OCI-LY7 (cell line): ENCODE measurements around the gene EDC3. TPM values are rescaled to one million over a fixed set of nuclear protein-coding genes. Genes with fewer than 3 reads are reported as not detected.

Experiments used
- BruUV-seq: library from RNA; stranded (reverse); fragments of 400-500 nt; replicated peaks from 2 replicates; lab custom pipeline; 2021; lab: Mats Ljungman, UMichigan
- CTCF ChIA-PET: fragments of 300-600 bp; sonication (Branson Sonifier 250); formaldehyde crosslinking; loops from one replicate; lab custom pipeline; 2022; ENCODE audit warnings: antibody characterized with exemption; ENCODE audit not compliant: unreplicated experiment; lab: Charles Lee
- POLR2A ChIA-PET: fragments of 300-600 bp; sonication (Branson Sonifier 250); formaldehyde crosslinking; loops from one replicate; lab custom pipeline; 2022; ENCODE audit warnings: antibody characterized with exemption; lab: Charles Lee
- DNase-seq: peaks from one replicate; pipeline ENCODE4 v3.0.0-alpha.2; 2015; ENCODE audit warnings: low spot score
- H2AFZ ChIP-seq: fragments of 200-600 bp; sonication (generic), shearing (Covaris generic); 2 replicates; pipeline ENCODE4 v1.6.1; 2014; ENCODE audit warnings: mild to moderate bottlenecking, antibody characterized with exemption, low read length, moderate library complexity
- H3K27ac ChIP-seq: fragments of 200-600 bp; sonication (generic); 2 replicates; pipeline ENCODE4 v1.5.1; 2014; ENCODE audit warnings: mixed run types, low read depth, mild to moderate bottlenecking, moderate library complexity, low read length, inconsistent platforms; ENCODE audit not compliant: poor library complexity, severe bottlenecking
- H3K36me3 ChIP-seq: fragments of 200-600 bp; sonication (generic); 2 replicates; pipeline ENCODE4 v1.6.1; 2014; ENCODE audit warnings: mild to moderate bottlenecking, antibody characterized with exemption, low read length, moderate library complexity, mixed read lengths; ENCODE audit not compliant: insufficient read depth
- H3K4me1 ChIP-seq: fragments of 200-600 bp; sonication (generic); 2 replicates; pipeline ENCODE4 v1.5.1; 2014; ENCODE audit warnings: mild to moderate bottlenecking, low read length; ENCODE audit not compliant: insufficient read depth, poor library complexity, severe bottlenecking
- H3K4me2 ChIP-seq: fragments of 200-600 bp; sonication (generic); 2 replicates; pipeline ENCODE4 v1.6.1; 2014; ENCODE audit warnings: mild to moderate bottlenecking, low read length
- H3K4me3 ChIP-seq: fragments of 200-600 bp; sonication (generic); 2 replicates; pipeline ENCODE4 v1.5.1; 2014; ENCODE audit warnings: mild to moderate bottlenecking, low read depth, low read length; ENCODE audit not compliant: poor library complexity, severe bottlenecking
- H3K79me2 ChIP-seq: fragments of 200-600 bp; sonication (generic); 2 replicates; pipeline ENCODE4 v1.6.1; 2016; ENCODE audit warnings: low read depth, mild to moderate bottlenecking, low read length, moderate library complexity, mixed read lengths; ENCODE audit not compliant: insufficient read depth
- H3K9me2 ChIP-seq: fragments of 200-600 bp; sonication (generic); 2 replicates; pipeline ENCODE4 v1.6.1; 2016; ENCODE audit warnings: mild to moderate bottlenecking, low read length, mixed read lengths; ENCODE audit not compliant: insufficient read depth
- H3K9me3 ChIP-seq: fragments of 200-600 bp; sonication (generic); 2 replicates; pipeline ENCODE4 v1.6.1; 2014; ENCODE audit warnings: mild to moderate bottlenecking, mixed run types, low read length, mixed read lengths
- H4K20me1 ChIP-seq: fragments of 200-600 bp; sonication (generic); 2 replicates; pipeline ENCODE4 v1.6.1; 2014; ENCODE audit warnings: mild to moderate bottlenecking, antibody characterized with exemption, low read length, moderate library complexity, mixed read lengths; ENCODE audit not compliant: insufficient read depth
- CTCF ChIP-seq: fragments of 200-600 bp; sonication (generic); conservative IDR thresholded peaks from 2 replicates; pipeline ENCODE4 v1.5.1; 2014; ENCODE audit warnings: mild to moderate bottlenecking, antibody characterized with exemption, low read length, moderate library complexity, mixed read lengths
- EZH2phosphoT487 ChIP-seq: fragments of 200-600 bp; sonication (generic); IDR thresholded peaks from 2 replicates; pipeline ENCODE4 v1.6.1; 2018; ENCODE audit warnings: low read depth, borderline replicate concordance, mild to moderate bottlenecking, mixed run types, antibody characterized with exemption, low read length, moderate library complexity, mixed read lengths
- intact Hi-C: fragments of 100-400 bp; cut with micrococcal nuclease; formaldehyde crosslinking; loops from one replicate; pipeline ENCODE4 v1.10.0; 2022; ENCODE audit not compliant: unreplicated experiment
- total RNA-seq, 2 experiments: library from RNA; depleted of rRNA in 1 of 2; stranded (reverse); fragments of >200 nt in 1 of 2; shearing (Covaris generic) in 1 of 2; gene quantifications; 2 replicates each; pipeline ENCODE4 v1.2.3, GENCODE V29; 2014 to 2022

The EDC3 gene
- total RNA-seq, 2 experiments from 2014 or later, result 13.4 to 51.4 TPM

DNA sequence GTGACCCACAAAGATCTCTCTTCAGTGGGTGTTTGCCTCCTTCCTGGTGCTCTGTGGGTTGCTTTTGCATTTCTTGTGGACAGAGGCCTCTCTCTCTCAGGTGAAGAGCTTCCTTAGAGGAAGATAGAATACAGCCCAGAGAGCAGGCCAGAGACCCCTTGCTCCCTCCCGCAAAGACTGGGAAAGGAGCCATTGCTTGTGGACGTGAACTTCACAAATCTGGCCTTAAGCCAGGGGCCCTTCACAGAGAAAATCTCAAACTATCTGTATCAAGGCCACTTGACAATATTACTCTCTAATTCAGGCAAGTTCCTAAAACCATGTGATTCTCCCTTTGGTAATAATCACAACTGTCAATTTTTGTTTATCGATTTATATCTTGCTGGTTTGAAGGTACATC lies 110.6 kb downstream of the EDC3 start:
- Histone ChIP-seq H3K36me3 (no peaks in the 10 kb centered on the region), H3K4me3 (no peak overlapping the region), H3K9me2 (no peaks in the 10 kb centered on the region), H3K9me3 (no peaks in the 10 kb centered on the region), H3K4me1 (peaks cover 6% of the 10 kb centered on the region), H3K79me2 (no peaks in the 10 kb centered on the region), H3K27ac (no peak overlapping the region), H3K4me2 (no peak overlapping the region), H2AFZ (no peak overlapping the region), H4K20me1 (no peaks in the 10 kb centered on the region; the same call in 1 of the 2 replicates)
- CTCF ChIA-PET, result no interaction called here
- POLR2A ChIA-PET, result no interaction called here
- intact Hi-C loops, result no loop called here
- no TSS peak for BruUV-seq
- TF ChIP-seq EZH2phosphoT487 (no peak), CTCF (no peak)
- DNase-seq, result no peak

DNA sequence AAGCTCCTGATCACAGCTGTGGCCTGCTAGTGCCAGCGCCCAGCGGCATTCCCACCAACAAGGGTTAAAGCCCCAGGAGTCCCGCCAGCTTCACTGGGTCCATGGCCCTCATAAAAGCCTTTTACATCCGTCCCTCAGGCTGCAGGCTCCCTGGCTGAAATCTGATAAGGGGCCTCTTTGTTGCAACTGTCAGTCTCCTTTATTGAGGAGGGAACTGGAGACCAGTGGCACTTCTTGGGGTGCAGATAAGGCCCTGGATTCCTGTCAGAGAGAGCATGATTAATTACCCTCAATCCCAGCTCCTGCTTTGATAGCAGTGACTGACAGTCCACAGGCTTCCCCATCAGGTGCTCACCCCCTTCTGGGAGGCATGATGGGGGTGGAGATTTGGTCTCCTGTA lies 111.0 kb downstream of the EDC3 start:
- DNase-seq, result no peak
- no peaks in the 10 kb centered on the region for H3K36me3 ChIP-seq
- H4K20me1 ChIP-seq, result no peaks in the 10 kb centered on the region; the same call in 1 of the 2 replicates
- no peaks in the 10 kb centered on the region for H3K9me2 ChIP-seq
- TF ChIP-seq EZH2phosphoT487 (no peak), CTCF (no peak)
- H3K79me2 ChIP-seq, result no peaks in the 10 kb centered on the region
- H3K9me3 ChIP-seq, result no peaks in the 10 kb centered on the region
- ChIA-PET POLR2A (no interaction called here), CTCF (no interaction called here)
- no TSS peak for BruUV-seq
- H3K4me3 ChIP-seq, result no peak overlapping the region
- no peak overlapping the region for H3K27ac ChIP-seq
- peaks cover 6% of the 10 kb centered on the region for H3K4me1 ChIP-seq
- H3K4me2 ChIP-seq, result no peak overlapping the region
- intact Hi-C loops, result no loop called here
- no peak overlapping the region for H2AFZ ChIP-seq

DNA sequence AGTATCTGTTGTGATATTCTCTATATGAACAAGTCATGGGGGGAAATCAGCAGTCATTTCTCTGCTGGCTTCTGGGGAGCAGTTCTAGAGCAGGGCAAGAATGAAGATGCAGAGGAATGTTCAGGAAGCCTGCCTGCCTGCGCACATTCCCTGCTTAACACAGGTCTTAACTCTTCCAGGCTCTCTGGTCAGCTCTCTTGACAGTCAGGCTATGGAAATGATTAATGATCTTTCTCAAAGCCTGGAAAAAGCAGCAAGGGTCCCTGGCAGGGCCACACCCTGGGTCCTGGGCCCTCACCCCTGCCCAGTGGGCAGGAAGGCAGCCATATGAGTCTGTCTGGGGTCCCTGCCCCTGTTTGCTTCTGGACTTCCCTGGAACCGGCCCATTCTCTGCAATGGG lies 111.6 kb downstream of the EDC3 start:
- CTCF ChIA-PET, result no interaction called here
- Histone ChIP-seq H3K36me3 (no peaks in the 10 kb centered on the region), H3K9me3 (no peaks in the 10 kb centered on the region), H3K4me3 (no peak overlapping the region), H3K27ac (no peak overlapping the region), H3K79me2 (no peaks in the 10 kb centered on the region), H3K4me2 (no peak overlapping the region), H3K9me2 (no peaks in the 10 kb centered on the region), H4K20me1 (no peaks in the 10 kb centered on the region; the same call in 1 of the 2 replicates), H2AFZ (no peak overlapping the region), H3K4me1 (peaks cover 6% of the 10 kb centered on the region)
- DNase-seq, result no peak
- intact Hi-C loops, result no loop called here
- BruUV-seq, result no TSS peak
- POLR2A ChIA-PET, result no interaction called here
- no peak for TF ChIP-seq CTCF
- TF ChIP-seq EZH2phosphoT487, result no peak

Other genes starting within 250 kb of the EDC3 start
- gene UBL7, start 234.9 kb downstream of the EDC3 start, total RNA-seq (2014; rRNA removed; shearing (Covaris generic)), result 29.5 and 32.6 TPM in 2 replicates
- 41.3 and 44.1 TPM in 2 replicates for gene UBL7, start 234.9 kb downstream of the EDC3 start, total RNA-seq (2022)
- gene ARID3B, start 154.8 kb downstream of the EDC3 start, total RNA-seq (2014; rRNA removed; shearing (Covaris generic)), result 0.80 and 7.5 TPM in 2 replicates
- gene ARID3B, start 154.8 kb downstream of the EDC3 start, total RNA-seq (2022), result 2.0 and 3.2 TPM in 2 replicates
- gene CLK3, start 80.2 kb downstream of the EDC3 start, total RNA-seq (2014; rRNA removed; shearing (Covaris generic)), result 85.1 and 86.5 TPM in 2 replicates
- gene CLK3, start 80.2 kb downstream of the EDC3 start, total RNA-seq (2022), result 87.4 and 109 TPM in 2 replicates
- gene CYP1A1, start 29.5 kb upstream of the EDC3 start, total RNA-seq (2014; rRNA removed; shearing (Covaris generic)), result not detected in 2 replicates
- 0.22 and 0.29 TPM in 2 replicates for gene CYP1A1, start 29.5 kb upstream of the EDC3 start, total RNA-seq (2022)
- not detected in 2 replicates for gene CYP1A2, start 52.8 kb upstream of the EDC3 start, total RNA-seq (2014; rRNA removed; shearing (Covaris generic))
- gene CYP1A2, start 52.8 kb upstream of the EDC3 start, total RNA-seq (2022), result not detected in 2 replicates
- 106 and 112 TPM in 2 replicates for gene CSK, start 86.1 kb upstream of the EDC3 start, total RNA-seq (2014; rRNA removed; shearing (Covaris generic))
- 318 and 355 TPM in 2 replicates for gene CSK, start 86.1 kb upstream of the EDC3 start, total RNA-seq (2022)
- gene LMAN1L, start 116.8 kb upstream of the EDC3 start, total RNA-seq (2014; rRNA removed; shearing (Covaris generic)), result 0.09 TPM in 1 of 2 replicates, not detected in the other
- gene LMAN1L, start 116.8 kb upstream of the EDC3 start, total RNA-seq (2022), result 0.37 and 0.38 TPM in 2 replicates
- gene CPLX3, start 130.6 kb upstream of the EDC3 start, total RNA-seq (2014; rRNA removed; shearing (Covaris generic)), result 0.35 and 0.57 TPM in 2 replicates
- 1.5 and 2.1 TPM in 2 replicates for gene CPLX3, start 130.6 kb upstream of the EDC3 start, total RNA-seq (2022)
- gene ULK3, start 147.1 kb upstream of the EDC3 start, total RNA-seq (2014; rRNA removed; shearing (Covaris generic)), result 22.2 and 31.7 TPM in 2 replicates
- 30.2 and 46.4 TPM in 2 replicates for gene ULK3, start 147.1 kb upstream of the EDC3 start, total RNA-seq (2022)
- 21.3 and 24.6 TPM in 2 replicates for gene SCAMP2, start 177.3 kb upstream of the EDC3 start, total RNA-seq (2014; rRNA removed; shearing (Covaris generic))
- gene SCAMP2, start 177.3 kb upstream of the EDC3 start, total RNA-seq (2022), result 50.7 and 55.2 TPM in 2 replicates
- gene MPI, start 194.0 kb upstream of the EDC3 start, total RNA-seq (2014; rRNA removed; shearing (Covaris generic)), result 43.3 and 58.9 TPM in 2 replicates
- gene MPI, start 194.0 kb upstream of the EDC3 start, total RNA-seq (2022), result 51.3 and 67.2 TPM in 2 replicates
- gene FAM219B, start 210.8 kb upstream of the EDC3 start, total RNA-seq (2014; rRNA removed; shearing (Covaris generic)), result 50.9 and 52.3 TPM in 2 replicates
- 62.8 and 67.6 TPM in 2 replicates for gene FAM219B, start 210.8 kb upstream of the EDC3 start, total RNA-seq (2022)
- gene COX5A, start 242.0 kb upstream of the EDC3 start, total RNA-seq (2014; rRNA removed; shearing (Covaris generic)), result 87.2 and 168 TPM in 2 replicates
- 364 and 391 TPM in 2 replicates for gene COX5A, start 242.0 kb upstream of the EDC3 start, total RNA-seq (2022)